Measurements from ENCODE around the gene KCNAB1. TPM values are rescaled to one million over a fixed set of nuclear protein-coding genes. Genes with fewer than 3 reads are reported as not detected.

Gene KCNAB1
- total and polyA plus RNA-seq, 2 donors (not counting 1 experiment from before 2014, with no cell fraction given), result not detected

DNA sequence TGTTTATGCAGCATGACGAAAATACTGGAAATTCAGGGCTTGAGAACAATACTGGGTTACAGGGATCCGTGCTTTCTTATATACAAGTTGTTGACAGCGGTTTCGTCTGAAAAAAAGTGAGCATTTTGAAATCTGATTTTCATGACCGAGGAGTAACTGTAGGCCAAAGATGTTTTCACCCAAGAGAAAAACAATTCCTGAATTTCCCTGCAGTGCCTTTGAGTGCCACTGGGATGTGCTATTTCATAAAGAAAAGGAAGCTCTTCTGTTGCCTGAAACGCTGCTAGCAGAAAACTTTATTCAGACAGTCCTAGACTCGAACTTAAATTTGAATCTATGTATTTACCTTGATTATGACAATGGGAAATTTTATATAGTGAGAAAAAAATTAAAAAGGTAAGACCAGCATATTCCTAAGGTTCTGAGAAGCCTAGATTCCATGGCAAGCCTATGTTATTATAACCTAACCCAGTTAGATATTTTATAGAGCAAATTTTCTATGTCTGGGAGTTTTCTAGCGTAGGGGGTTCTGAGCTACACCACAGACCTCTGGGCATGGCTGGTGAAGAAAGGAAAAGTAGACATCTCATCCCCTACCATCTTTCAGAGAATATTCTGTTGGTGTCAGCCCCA is 30.2 kb downstream of the KCNAB1 start:
- peaks cover 2% of the 10 kb centered on the region for H3K9me3 Mint-ChIP-seq (ENCODE audit: insufficient read depth)
- Histone ChIP-seq H4K20me1 (ENCODE audit: control insufficient read depth, insufficient read depth, low read length, poor library complexity, severe bottlenecking) (no peaks in the 10 kb centered on the region), H3K79me2 (ENCODE audit: control insufficient read depth, insufficient read depth, low read length) (no peaks in the 10 kb centered on the region), H3K4me1 (ENCODE audit: control insufficient read depth in 2 of 2, insufficient read depth in 2 of 2, low read length in 2 of 2) (no peaks in the 10 kb centered on the region), H3K36me3 (replicated peaks in 1 of 2; ENCODE audit: control extremely low read depth in 1 of 2, control insufficient read depth in 1 of 2, extremely low read depth in 1 of 2, insufficient read depth in 2 of 2, low read length in 1 of 2) (no peaks in the 10 kb centered on the region), H2AFZ (ENCODE audit: insufficient read depth, low read depth, low read length, poor library complexity, severe bottlenecking) (no peak overlapping the region), H3K4me2 (replicated peaks; ENCODE audit: low read depth, low read length, poor library complexity, severe bottlenecking) (no peak overlapping the region), H3K27me3 (replicated peaks in 1 of 4; ENCODE audit: control extremely low read depth in 1 of 4, control insufficient read depth in 3 of 4, insufficient read depth in 4 of 4, low read length in 3 of 4) (peaks cover 0 to 3% (median 0%) of the 10 kb centered on the region in 4 experiments), H3K27ac (ENCODE audit: low read length in 2 of 2) (no peak overlapping the region), H3K4me3 (ENCODE audit: control extremely low read depth in 1 of 5, extremely low read depth in 1 of 5, insufficient read depth in 1 of 5, low read depth in 2 of 5, low read length in 4 of 5) (no peak overlapping the region), H3K9ac (ENCODE audit: low read length) (no peak overlapping the region), H3K9me3 (ENCODE audit: control extremely low read depth in 1 of 3, control insufficient read depth in 2 of 3, insufficient read depth in 1 of 3, low read length in 2 of 3) (no peaks in the 10 kb centered on the region)
- peak; percentile 61 for ATAC-seq (ENCODE audit: low read depth)
- ChIA-PET CTCF (interaction anchor here (0.7 to 10.4 kb wide), 29 partner anchors 8 to 1117 kb away, joined by 3 to 123 read pairs (median 5); partner anchors contain the start of genes C3orf33 and TIPARP), POLR2A (interaction anchor here (1.0 kb wide), 1 partner anchor 1010 kb away, joined by 3 read pairs; no protein-coding TSS in a partner anchor)
- no peak overlapping the region for H3K4me3 Mint-ChIP-seq
- DNase-seq, result peak; percentile 58
- 55% methylated on average over 5 of the region's 8 CpGs for WGBS (ENCODE audit: insufficient coverage)
- H3K27me3 Mint-ChIP-seq, result peaks cover 20% of the 10 kb centered on the region
- H3K4me1 Mint-ChIP-seq, result peaks cover 7% of the 10 kb centered on the region
- intact Hi-C loops (cut with micrococcal nuclease), result loop anchor here (1.0 to 10.0 kb wide), 6 partner anchors 234 to 1342 kb away; partner anchors contain the start of gene TIPARP
- TF ChIP-seq EZH2 (IDR thresholded peaks at IDR 0.05; ENCODE audit: borderline replicate concordance, insufficient read depth, low read depth, low read length, poor library complexity, severe bottlenecking), result no peak
- TF ChIP-seq, protein P1, sequence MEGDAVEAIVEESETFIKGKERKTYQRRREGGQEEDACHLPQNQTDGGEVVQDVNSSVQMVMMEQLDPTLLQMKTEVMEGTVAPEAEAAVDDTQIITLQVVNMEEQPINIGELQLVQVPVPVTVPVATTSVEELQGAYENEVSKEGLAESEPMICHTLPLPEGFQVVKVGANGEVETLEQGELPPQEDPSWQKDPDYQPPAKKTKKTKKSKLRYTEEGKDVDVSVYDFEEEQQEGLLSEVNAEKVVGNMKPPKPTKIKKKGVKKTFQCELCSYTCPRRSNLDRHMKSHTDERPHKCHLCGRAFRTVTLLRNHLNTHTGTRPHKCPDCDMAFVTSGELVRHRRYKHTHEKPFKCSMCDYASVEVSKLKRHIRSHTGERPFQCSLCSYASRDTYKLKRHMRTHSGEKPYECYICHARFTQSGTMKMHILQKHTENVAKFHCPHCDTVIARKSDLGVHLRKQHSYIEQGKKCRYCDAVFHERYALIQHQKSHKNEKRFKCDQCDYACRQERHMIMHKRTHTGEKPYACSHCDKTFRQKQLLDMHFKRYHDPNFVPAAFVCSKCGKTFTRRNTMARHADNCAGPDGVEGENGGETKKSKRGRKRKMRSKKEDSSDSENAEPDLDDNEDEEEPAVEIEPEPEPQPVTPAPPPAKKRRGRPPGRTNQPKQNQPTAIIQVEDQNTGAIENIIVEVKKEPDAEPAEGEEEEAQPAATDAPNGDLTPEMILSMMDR (IDR thresholded peaks at IDR 0.05), result peak; percentile 91
- H3K27ac Mint-ChIP-seq, result no peak overlapping the region

DNA sequence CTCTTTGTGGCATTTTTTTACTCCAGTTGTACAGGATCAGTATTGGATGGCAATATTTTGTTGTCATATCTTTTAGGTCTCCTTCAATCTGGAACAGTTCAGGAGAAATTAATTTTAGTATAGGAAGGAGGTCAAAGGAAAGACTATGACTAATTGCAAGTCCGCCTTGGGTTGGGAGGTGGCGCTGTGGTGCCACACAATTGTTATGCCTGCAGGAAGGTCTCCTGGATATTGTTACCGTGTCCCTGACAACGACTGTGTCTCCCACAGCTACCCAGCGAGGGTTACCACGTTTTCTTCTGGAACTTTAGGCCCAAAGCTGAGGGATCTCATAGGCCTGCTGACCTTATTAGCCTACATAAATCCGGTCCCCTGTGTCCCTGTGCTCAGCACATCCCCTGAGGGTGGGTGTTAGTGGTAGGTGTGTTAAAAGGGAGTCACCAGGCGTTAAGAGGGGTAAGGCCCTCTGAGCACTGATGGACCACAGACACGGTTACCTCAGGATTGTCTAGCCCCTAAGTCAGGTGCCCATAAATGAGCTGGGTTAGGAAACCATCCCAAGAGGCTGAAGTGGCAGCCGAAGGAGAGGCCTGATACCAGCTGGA is 31.5 kb downstream of the KCNAB1 start:
- Histone ChIP-seq H3K4me3 (ENCODE audit: control extremely low read depth in 1 of 5, extremely low read depth in 1 of 5, insufficient read depth in 1 of 5, low read depth in 2 of 5, low read length in 4 of 5) (no peak overlapping the region), H3K27me3 (replicated peaks in 1 of 4; ENCODE audit: control extremely low read depth in 1 of 4, control insufficient read depth in 3 of 4, insufficient read depth in 4 of 4, low read length in 3 of 4) (peaks cover 0 to 1% (median 0%) of the 10 kb centered on the region in 4 experiments), H3K27ac (ENCODE audit: low read length in 2 of 2) (no peak overlapping the region), H3K9ac (ENCODE audit: low read length) (no peak overlapping the region), H4K20me1 (ENCODE audit: control insufficient read depth, insufficient read depth, low read length, poor library complexity, severe bottlenecking) (no peaks in the 10 kb centered on the region), H3K79me2 (ENCODE audit: control insufficient read depth, insufficient read depth, low read length) (no peaks in the 10 kb centered on the region), H3K36me3 (replicated peaks in 1 of 2; ENCODE audit: control extremely low read depth in 1 of 2, control insufficient read depth in 1 of 2, extremely low read depth in 1 of 2, insufficient read depth in 2 of 2, low read length in 1 of 2) (no peaks in the 10 kb centered on the region), H2AFZ (ENCODE audit: insufficient read depth, low read depth, low read length, poor library complexity, severe bottlenecking) (no peak overlapping the region), H3K4me1 (ENCODE audit: control insufficient read depth in 2 of 2, insufficient read depth in 2 of 2, low read length in 2 of 2) (no peaks in the 10 kb centered on the region), H3K9me3 (ENCODE audit: control extremely low read depth in 1 of 3, control insufficient read depth in 2 of 3, insufficient read depth in 1 of 3, low read length in 2 of 3) (peaks cover 0 to 3% (median 0%) of the 10 kb centered on the region in 3 donors), H3K4me2 (replicated peaks; ENCODE audit: low read depth, low read length, poor library complexity, severe bottlenecking) (no peak overlapping the region)
- Mint-ChIP-seq H3K27me3 (peaks cover 15% of the 10 kb centered on the region), H3K4me1 (peaks cover 7% of the 10 kb centered on the region), H3K27ac (no peak overlapping the region), H3K4me3 (no peak overlapping the region), H3K9me3 (ENCODE audit: insufficient read depth) (peaks cover 3% of the 10 kb centered on the region)
- intact Hi-C loops (cut with micrococcal nuclease), result loop anchor here (5.0 to 10.0 kb wide), 2 partner anchors 233 to 1340 kb away; no protein-coding TSS in a partner anchor
- TF ChIP-seq, protein P1 (IDR thresholded peaks at IDR 0.05), result peak; percentile 76
- no peak for TF ChIP-seq EZH2 (IDR thresholded peaks at IDR 0.05; ENCODE audit: borderline replicate concordance, insufficient read depth, low read depth, low read length, poor library complexity, severe bottlenecking)
- CTCF ChIA-PET, result interaction anchor here (0.5 to 10.4 kb wide), 19 partner anchors 9 to 995 kb away, joined by 3 to 123 read pairs (median 6); partner anchors contain the start of genes C3orf33, SSR3 and TIPARP
- POLR2A ChIA-PET, result no interaction called here
- ATAC-seq (ENCODE audit: low read depth), result peak; percentile 28
- peak; percentile 47 for DNase-seq
- 46% methylated on average over 9 of the region's 10 CpGs for WGBS (ENCODE audit: insufficient coverage)

Measured in B cell (primary cell).